Peyer's patch (tissue), 4 donors: ENCODE results near the gene AGFG2. TPM values are rescaled to one million over a fixed set of nuclear protein-coding genes. Genes with fewer than 3 reads are reported as not detected.

Source experiments
- DNase-seq, 3 donors: peaks; one replicate each; pipeline ENCODE4 v3.0.0-alpha.2; 2017 to 2019
- H3K27ac ChIP-seq, 4 donors: fragments of 200-600 bp; sonication (generic); one replicate each; pipeline ENCODE4 v1.5.1; 2016 to 2019
- H3K27me3 ChIP-seq, 2 donors: fragments of 200-600 bp; sonication (generic); one replicate each; pipeline ENCODE4 v1.5.1; 2019
- H3K36me3 ChIP-seq, 3 donors: fragments of 200-600 bp; sonication (generic); one replicate each; pipeline ENCODE4 v1.5.1; 2016 to 2019
- H3K4me1 ChIP-seq, 4 donors: fragments of 200-600 bp; sonication (generic); one replicate each; pipeline ENCODE4 v1.5.1; 2016 to 2019
- H3K4me3 ChIP-seq, 4 donors: fragments of 200-600 bp; sonication (generic); 1 replicate in 3 of 4; 2 replicates in 1 of 4; pipeline ENCODE4 v1.5.1; 2016 to 2019; ENCODE audit warnings: mild to moderate bottlenecking in 1 of 4
- H3K9me3 ChIP-seq, 4 donors: fragments of 200-600 bp; sonication (generic); one replicate each; pipeline ENCODE4 v1.5.1; 2016 to 2019; ENCODE audit warnings: mild to moderate bottlenecking in 1 of 4
- POLR2A ChIP-seq, 2 donors: fragments of 450-650 bp; IDR thresholded peaks; one replicate each; pipeline ENCODE4 v1.5.1; 2017; ENCODE audit warnings: antibody characterized with exemption in 2 of 2, mild to moderate bottlenecking in 2 of 2, moderate library complexity in 2 of 2
- total RNA-seq, 4 donors: library from RNA; depleted of rRNA; stranded (reverse); fragments of >200 nt; gene quantifications; one replicate each; pipeline ENCODE4 v1.1.0, GENCODE V29; 2016
- TF ChIP-seq, protein P1 (sequence below), 6 experiments: fragments of 450-650 bp in 4 of 6; fragments of 200-600 bp in 2 of 6; sonication (generic) in 1 of 6; IDR thresholded peaks; one replicate each; pipeline ENCODE4 v1.5.1; 2017 to 2019; ENCODE audit warnings: antibody characterized with exemption in 6 of 6, mild to moderate bottlenecking in 3 of 6, moderate library complexity in 1 of 6

Gene AGFG2
- total RNA-seq, 4 donors from 2014 or later, result 38.4 to 63.6 (median 49.9) TPM

DNA sequence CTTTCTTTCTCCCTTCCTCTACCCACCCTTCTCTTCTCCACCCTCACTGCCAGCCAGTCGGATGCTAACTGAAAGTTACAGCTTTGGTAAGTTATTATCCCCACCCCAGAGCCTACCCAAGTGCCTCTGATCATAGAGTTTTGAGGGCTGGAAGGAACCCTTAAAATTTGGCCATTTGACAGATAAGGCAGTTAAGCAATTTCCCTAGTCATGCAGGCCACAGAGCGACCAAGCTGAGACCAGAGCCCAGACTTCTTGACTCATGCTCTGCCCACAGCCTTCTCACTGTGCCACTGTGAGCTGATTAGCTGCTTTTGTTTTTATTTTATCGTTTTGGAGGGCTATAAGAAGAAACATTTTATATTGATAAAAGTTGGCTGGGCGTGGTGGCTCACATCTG, 17.5 kb downstream of the AGFG2 start:
- Histone ChIP-seq H3K4me3 (no peak overlapping the region), H3K4me1 (peaks cover 0 to 7% (median 0%) of the 10 kb centered on the region in 4 donors), H3K9me3 (no peaks in the 10 kb centered on the region), H3K36me3 (peaks cover 0 to 62% (median 0%) of the 10 kb centered on the region in 3 donors), H3K27me3 (no peaks in the 10 kb centered on the region), H3K27ac (no peak overlapping the region)
- DNase-seq, result no peak
- TF ChIP-seq POLR2A (IDR thresholded peaks at IDR 0.05), result no peak
- TF ChIP-seq, protein P1, sequence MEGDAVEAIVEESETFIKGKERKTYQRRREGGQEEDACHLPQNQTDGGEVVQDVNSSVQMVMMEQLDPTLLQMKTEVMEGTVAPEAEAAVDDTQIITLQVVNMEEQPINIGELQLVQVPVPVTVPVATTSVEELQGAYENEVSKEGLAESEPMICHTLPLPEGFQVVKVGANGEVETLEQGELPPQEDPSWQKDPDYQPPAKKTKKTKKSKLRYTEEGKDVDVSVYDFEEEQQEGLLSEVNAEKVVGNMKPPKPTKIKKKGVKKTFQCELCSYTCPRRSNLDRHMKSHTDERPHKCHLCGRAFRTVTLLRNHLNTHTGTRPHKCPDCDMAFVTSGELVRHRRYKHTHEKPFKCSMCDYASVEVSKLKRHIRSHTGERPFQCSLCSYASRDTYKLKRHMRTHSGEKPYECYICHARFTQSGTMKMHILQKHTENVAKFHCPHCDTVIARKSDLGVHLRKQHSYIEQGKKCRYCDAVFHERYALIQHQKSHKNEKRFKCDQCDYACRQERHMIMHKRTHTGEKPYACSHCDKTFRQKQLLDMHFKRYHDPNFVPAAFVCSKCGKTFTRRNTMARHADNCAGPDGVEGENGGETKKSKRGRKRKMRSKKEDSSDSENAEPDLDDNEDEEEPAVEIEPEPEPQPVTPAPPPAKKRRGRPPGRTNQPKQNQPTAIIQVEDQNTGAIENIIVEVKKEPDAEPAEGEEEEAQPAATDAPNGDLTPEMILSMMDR (IDR thresholded peaks at IDR 0.05), result no peak

DNA sequence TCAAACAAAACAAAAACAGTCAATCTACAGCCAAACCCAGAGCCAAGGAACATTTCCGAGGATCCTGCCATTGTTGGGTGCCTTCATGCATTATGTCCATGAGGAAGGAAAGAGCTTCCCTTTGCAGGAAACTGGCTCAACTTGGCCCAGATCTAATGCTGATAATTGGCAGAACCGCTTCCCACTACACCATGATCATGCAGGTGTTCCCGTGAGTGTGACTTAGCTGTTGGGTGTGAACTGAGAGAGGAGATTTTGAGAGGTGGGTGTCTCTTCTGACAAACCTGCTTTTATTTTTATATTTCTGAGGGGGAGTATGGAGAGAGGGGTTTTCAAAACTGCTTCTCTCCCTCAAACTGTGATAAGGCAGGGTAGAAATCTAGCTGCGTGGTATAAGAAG, 20.1 kb downstream of the AGFG2 start:
- DNase-seq, result no peak
- Histone ChIP-seq H3K4me3 (no peak overlapping the region), H3K9me3 (no peaks in the 10 kb centered on the region), H3K27me3 (no peaks in the 10 kb centered on the region), H3K4me1 (peaks cover 0 to under 1% (median 0%) of the 10 kb centered on the region in 4 donors), H3K27ac (no peak overlapping the region), H3K36me3 (peaks cover 0 to 55% (median 0%) of the 10 kb centered on the region in 3 donors)
- TF ChIP-seq, protein P1 (IDR thresholded peaks at IDR 0.05), result no peak
- no peak for TF ChIP-seq POLR2A (IDR thresholded peaks at IDR 0.05)

DNA sequence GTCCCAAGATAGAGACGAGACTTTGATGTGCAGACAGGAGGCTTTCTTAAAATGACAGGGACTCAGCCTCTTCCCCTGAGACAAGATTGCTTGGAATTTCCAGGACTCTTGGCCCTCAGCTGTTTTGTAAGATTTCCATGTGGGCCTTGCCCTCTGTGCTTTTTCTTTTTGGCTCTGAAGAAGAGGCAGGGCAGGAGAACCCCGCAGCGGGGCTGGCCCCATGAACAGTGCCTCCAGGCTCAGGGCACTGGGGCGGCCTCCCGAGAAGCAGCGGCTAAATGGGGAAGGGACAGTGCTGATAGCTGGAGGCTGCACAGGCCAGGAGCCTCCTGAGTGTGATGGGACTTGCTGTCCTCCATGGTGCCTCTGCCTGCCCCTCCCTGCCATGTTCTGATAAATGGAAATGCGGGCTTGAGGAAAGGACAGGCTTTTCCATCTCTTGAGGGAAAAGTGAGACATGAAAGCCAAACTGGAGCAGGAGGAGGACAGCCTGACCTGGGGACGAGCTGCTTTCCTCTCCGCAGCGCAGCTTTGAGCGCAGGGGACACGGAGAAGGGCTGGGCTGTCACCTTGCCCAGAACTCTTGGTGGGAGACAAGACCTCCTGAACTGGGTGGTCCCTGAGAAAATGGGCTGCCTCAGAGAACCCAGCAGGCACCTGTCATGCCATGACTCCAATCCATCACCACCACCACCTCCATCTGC, 22.6 kb downstream of the AGFG2 start:
- H3K9me3 ChIP-seq, result no peaks in the 10 kb centered on the region
- H3K4me3 ChIP-seq, result no peak overlapping the region
- H3K27ac ChIP-seq, result no peak overlapping the region
- H3K36me3 ChIP-seq, result peaks cover 0 to 38% (median 0%) of the 10 kb centered on the region in 3 donors
- H3K4me1 ChIP-seq, result peaks cover 0 to 5% (median 0%) of the 10 kb centered on the region in 4 donors
- H3K27me3 ChIP-seq, result no peaks in the 10 kb centered on the region
- TF ChIP-seq, protein P1 (IDR thresholded peaks at IDR 0.05), result no peak
- no peak for TF ChIP-seq POLR2A (IDR thresholded peaks at IDR 0.05)
- no peak for DNase-seq

DNA sequence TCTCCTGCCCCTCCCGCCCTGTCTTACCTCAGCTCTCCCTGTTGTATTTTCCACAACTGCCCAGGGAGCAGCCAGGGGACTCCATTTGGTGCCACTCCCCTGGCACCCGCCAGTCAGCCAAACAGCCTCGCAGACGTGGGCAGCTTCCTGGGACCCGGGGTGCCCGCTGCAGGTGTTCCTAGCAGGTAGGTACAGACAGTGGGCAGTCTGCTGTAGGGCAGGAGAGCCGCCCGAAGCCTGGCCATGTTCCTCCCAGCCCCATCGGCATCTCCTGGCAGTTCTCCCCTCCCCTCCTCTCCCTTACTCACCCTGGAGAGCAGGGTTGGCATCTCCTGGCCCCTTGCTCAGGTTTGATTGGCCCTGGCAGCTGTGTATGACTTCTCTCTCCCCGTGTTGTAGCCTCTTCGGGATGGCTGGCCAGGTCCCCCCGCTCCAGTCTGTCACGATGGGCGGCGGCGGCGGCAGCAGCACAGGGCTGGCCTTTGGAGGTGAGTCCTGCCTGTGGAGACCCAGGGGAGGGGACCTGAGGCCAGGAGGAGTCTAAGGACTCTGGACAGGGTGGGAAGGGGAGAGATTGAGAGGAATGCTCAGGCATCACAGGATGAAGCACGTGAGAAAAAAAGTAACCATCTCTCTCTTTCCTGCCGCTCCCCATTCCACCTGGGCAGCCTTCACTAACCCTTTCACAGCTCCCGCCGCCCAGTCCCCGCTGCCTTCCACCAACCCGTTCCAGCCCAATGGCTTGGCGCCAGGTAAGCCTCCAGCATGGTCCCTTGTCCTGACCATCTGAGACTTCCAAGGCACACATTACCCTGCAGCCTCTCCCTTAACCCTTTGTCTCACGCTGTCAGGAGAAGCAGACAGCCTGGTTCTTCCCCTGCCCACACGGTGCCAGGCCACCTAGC, 23.4 kb downstream of the AGFG2 start:
- no peak overlapping the region for H3K27ac ChIP-seq
- H3K4me1 ChIP-seq, result peaks cover 0 to 12% (median under 1%) of the 10 kb centered on the region in 4 donors
- H3K9me3 ChIP-seq, result no peaks in the 10 kb centered on the region
- no peak for TF ChIP-seq POLR2A (IDR thresholded peaks at IDR 0.05)
- TF ChIP-seq, protein P1 (IDR thresholded peaks at IDR 0.05), result no peak
- H3K4me3 ChIP-seq, result no peak overlapping the region
- no peak for DNase-seq
- H3K27me3 ChIP-seq, result no peaks in the 10 kb centered on the region
- peaks cover 0 to 34% (median 0%) of the 10 kb centered on the region in 3 donors for H3K36me3 ChIP-seq

DNA sequence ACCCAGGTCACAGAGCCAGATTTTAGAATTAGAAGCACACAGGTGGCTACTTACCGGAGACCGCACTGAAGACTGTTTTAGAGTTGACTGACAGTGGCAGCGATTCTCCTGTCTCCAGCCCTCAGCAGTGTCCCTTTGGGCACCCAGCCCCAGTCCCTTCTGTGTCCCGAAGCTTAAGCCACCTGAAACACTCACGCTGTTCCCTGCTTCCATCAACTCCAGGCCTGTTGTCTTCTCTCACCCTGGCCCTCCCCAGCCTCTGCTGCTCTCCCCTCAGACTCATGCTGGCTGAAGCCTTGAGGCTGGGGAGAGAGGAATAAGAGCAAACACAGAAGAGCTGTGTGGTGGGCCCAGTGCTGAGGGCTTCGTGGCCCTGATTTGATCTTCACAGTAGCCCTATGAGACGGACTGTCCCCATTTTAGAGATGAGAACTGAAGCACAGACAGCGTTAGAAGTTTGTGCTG, 24.1 kb downstream of the AGFG2 start:
- peaks cover 0 to 19% (median 3%) of the 10 kb centered on the region in 4 donors for H3K4me1 ChIP-seq
- H3K27me3 ChIP-seq, result no peaks in the 10 kb centered on the region
- no peak overlapping the region for H3K4me3 ChIP-seq
- H3K36me3 ChIP-seq, result peaks cover 0 to 29% (median 0%) of the 10 kb centered on the region in 3 donors
- H3K9me3 ChIP-seq, result no peaks in the 10 kb centered on the region
- no peak overlapping the region for H3K27ac ChIP-seq
- DNase-seq, result no peak
- TF ChIP-seq POLR2A (IDR thresholded peaks at IDR 0.05), result no peak
- TF ChIP-seq, protein P1 (IDR thresholded peaks at IDR 0.05), result no peak
